HL-60/S4 (cell line): ENCODE data around the gene JTB.
"Not testable (repeated sequence)": the region's sequence is repeated elsewhere in the genome, so short reads cannot be mapped to it uniquely, and the experiment has no call there.

ENCODE experiments used
- in situ Hi-C: fragments of 300-500 bp; cut with MboI; formaldehyde crosslinking; loops from 2 replicates; pipeline ENCODE4 v1.14.3; 2022; ENCODE audit warnings: low sequenced_read_pairs

Gene JTB

DNA sequence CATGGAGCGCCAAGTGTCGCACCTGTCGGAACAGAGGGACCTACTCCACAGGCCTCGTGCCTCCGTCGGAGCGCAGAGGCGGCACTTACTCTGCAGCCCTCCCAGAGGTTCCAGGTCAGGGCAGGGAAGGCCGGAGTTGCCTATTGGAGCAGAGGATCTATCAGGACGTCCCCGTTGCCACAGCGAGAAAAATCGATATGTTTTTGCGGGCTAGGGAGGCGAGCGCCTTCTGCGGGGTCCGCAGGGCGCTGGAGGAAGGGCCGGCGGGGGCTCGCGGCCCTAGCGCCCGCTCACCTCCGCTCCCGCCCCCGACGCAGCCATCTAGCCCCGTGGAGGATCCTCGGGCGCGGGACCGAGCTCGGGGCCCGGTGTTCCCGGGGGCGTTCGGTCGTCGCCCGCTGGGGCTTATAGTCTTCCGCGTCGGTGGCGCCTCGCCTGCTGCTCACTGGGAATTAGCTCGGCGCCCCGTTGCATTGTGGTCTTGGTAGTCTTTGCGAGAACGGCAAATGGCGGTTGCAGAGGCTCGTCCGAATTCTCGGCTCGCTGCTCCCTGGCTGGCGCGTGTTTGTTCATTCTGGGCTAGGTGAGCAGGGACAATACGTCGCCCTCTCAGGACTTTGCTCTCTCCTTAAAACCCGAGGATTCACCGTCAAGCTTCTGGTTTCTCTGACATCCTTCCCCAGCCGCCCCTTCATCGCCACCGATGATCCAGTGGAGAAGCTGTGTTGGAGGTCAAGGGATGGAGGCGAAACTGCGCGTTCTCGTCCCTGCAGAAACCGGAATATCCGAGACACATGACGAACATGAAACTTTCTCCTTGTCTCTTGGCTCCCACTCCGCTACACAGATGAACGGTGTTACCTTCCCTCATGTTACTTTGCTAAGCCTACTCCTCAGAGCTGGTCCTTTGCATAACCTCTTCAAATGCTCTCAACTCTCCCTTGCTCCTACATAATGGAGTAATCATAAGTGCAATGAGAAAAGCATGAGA is at the start of gene JTB:
TSS of gene JTB (minus strand) at position 425 of the 991 bp plus-strand sequence. CDS start at position 3, 422 bp downstream.
- in situ Hi-C loops = no loop called here

DNA sequence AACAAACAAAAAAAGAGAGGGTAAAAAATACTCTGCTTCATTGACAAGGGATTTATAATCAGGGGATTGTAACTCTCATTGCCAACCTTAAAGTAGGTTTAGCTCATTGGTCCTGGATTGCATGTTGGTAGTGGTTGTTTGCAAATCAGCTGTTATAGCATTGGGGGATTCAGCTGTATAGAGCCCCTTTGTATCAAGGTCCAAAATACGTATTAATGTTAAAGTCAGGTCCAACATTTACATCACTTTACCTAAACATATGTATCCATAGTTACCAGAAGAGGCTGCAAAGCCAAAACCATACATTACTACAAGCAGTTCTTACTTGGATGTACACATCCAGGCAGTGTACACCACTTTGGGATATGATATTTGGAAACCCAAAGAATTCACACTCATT is 42.5 kb upstream of the JTB start:
- in situ Hi-C loops = no loop called here

DNA sequence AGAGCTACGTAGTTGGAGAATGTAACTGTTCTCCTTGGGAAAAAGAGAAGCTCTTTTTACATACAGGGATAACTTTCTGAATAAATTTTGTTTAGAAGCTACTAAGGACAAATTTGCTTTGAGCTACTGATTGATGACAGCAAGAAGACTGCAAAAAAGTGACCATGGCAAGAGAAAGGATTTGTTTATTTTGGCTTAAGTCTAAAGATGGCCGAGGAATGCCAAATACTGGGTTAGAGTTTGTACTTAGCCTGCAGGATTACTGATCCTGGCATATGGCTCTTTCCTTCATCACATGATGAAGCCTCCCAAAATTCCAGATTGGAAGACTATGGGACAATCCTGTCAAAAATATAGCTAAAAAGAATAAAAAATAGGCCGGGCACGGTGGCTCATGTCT is 41.8 kb upstream of the JTB start:
- in situ Hi-C loops = no loop called here

DNA sequence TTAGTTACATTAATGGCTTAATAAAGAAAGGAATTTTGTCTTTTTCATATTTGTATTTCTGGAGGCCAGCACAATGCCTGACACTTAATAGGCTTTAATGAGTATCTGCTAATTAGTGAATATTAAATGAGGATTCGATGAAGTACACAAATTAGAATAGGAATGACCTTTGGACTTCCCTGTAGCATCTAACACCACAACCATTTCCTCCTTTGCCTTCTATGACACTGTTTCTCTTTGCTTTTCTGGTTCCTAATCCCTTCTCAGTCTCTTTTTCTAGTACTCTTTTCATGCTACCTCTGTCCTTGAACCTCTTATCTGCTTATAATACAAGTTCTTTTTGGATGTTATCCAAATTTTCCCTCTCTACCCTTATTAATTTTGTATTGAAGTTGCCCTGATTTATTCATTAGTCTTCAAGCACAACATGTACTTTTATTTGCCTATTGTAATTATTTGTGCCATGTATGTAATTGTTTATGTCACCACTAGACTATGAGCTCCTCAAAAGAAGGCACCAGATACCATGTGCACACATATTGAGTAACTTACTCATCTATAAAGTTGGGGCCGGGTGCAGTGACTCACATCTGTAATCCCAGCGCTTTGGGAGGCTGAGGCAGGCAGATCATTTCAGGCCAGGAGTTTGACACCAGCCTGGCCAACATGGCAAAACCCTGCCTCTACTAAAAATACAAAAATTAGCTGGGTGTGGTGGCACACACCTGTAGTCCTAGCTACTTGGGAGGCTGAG is 36.9 kb upstream of the JTB start:
- in situ Hi-C loops = no loop called here

DNA sequence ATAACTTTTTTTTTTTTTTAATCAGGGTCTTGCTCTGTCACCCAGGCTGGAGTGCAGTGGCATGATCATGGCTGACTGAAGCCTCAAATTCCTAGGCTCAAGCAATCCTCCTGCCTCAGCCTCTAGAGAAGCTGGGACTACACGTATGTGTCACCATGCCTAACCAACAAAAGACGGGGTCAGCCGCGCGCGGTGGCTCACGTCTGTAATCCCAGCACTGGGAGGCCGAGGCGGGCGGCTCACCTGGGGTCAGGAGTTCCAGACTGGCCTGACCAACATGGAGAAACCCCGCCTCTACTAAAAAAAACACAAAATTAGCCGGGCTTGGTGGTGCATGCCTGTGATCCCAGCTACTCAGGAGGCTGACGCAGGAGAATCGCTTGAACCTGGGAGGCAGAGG is 35.1 kb upstream of the JTB start:
- in situ Hi-C loops = not testable (repeated sequence)

DNA sequence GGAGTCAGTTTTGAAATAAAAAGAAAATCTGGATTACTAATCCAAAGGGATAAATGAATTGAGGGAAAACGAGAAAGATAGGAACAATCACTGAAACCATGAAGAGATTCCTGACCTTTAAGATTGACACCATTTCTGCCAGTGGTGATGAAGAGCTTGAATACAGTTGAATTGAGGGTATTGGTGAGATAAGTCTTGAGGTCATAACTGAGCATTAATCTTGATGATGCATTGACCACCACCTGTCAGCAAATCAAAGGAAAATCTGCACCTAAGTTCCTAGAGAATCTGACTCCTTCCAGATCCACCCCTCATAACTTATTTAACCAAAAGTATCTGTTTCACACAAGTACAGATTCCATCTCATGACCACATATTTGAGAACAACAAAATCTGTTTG is 34.7 kb upstream of the JTB start:
- in situ Hi-C loops = no loop called here

DNA sequence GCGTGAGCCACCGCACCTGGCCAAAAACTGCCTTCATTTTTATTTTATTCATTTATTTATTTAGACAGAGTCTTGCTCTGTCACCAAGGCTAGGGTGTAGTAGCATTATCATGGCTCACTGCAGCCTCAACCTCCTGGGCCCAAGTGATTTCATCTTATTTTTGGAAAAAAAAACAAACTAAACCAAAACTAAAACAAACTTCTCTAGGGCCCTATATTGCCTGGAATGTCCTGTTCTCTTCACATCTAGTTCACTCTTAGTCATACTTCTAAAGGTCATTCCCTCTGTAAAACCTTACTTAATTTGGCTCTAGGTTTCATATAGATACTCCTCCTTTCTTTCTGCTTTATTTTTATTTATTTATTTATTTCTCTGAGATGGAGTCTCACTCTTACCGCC is 28.7 kb upstream of the JTB start:
- in situ Hi-C loops = no loop called here

DNA sequence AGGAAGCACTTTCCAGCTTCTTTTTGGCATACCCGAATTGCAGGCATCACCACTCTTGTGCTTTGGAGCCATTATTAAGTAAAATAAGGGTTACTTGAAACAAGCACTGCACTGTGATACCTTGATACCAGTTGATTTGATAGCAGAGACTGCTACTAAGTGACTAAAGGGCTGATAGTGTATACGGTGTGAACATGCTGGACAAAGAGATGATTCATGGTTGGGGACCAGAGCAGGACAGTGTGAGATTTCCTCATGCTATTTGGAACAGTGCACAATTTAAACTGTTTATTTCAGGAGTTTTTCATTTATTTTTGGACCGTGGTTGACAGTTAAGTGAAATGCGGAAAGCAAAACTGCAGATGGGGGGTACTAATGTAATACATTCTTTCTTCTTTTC is 22.9 kb upstream of the JTB start:
- in situ Hi-C loops = no loop called here

DNA sequence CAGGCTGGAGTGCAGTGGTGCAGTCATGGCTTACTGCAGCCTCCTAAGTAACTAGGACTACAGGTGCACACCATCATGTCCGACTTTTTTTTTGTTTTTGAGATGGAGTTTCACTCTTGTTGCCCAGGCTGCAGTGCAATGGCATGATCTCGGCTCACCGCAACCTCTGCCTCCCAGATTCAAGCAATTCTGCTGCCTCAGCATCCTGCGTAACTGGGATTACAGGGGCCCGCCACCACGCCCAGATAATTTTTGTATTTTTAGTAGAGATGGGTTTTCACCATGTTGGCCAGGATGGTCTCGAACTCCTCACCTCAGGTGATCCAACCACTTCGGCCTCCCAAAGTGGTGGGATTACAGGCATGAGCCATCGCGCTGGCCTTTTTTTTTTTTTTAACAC is 19.4 kb upstream of the JTB start:
- in situ Hi-C loops = not testable (repeated sequence)

DNA sequence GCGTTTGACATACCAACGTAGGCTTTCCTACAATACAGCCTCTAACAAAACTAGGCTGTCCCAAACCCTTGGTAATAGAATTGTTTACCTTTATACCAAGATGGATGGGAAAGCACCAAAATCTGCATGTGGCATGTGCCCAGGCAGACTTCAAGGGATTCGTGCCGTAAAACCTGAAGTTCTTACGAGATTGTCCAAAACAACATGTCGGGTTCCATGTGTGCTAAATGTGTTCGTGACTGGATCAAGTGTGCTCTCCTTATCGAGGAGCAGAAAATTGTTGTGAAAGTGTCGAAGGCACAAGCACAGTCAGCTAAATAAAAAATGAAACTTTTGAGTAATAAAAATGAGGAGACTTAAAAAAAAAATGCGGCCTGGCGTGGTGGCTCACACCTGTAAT is 18.2 kb upstream of the JTB start:
- in situ Hi-C loops = no loop called here

DNA sequence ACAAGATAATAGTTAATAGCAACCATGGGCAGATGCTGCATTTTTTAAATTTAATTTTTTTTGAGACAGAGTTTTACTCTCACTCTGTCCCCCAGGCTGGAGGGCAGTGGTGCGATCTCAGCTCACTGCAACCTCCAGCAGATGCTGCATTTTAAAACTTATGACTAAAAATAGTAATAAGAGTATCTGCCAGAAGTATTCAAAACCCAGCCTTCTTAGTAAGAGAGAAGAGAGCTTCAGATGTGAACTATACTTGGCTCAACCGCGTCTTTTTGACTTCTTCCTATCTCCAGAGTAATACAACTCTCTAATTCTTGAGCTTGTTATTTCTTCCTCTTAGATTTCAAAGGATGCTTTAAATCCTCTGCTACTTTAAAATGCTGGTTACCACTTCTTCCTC is 17.7 kb upstream of the JTB start:
- in situ Hi-C loops = no loop called here

DNA sequence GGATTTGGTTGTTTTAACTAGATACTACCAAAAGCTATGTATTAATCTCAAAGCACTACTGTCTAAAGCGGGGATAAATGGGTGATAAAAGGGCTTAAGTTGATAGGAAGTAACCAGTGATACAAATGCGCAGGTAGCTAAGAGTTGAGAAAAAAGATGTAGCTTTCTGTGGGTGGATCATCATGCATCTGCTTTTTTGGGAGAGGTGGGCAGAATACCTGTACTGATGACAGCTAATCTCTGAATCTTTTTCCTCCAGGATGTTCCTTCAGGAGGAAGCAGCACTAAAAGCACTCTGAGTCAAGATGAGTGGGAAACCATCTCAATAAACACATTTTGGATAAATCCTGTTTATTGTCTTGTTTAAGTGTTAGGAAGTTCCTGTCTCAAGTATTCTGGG is 14.3 kb upstream of the JTB start:
- in situ Hi-C loops = no loop called here

DNA sequence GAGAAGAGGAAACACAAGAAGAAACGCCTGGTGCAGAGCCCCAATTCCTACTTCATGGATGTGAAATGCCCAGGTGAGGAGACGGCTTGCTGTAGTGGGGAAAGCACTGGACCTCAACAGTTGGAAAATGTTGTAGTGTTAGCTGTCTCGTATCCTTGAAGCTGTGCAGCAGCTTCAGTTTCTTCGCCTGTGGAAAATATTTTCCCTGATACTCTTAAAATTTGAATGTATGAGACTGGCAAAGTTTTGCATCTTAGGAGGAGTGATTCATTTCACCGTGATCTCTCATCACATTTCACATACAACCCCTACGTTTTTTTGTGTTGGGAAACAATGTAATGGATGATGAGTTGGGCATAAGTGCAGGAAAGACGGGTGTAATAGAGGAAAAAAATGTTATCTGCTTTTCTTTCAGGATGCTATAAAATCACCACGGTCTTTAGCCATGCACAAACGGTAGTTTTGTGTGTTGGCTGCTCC is 13.7 kb upstream of the JTB start:
- in situ Hi-C loops = no loop called here

DNA sequence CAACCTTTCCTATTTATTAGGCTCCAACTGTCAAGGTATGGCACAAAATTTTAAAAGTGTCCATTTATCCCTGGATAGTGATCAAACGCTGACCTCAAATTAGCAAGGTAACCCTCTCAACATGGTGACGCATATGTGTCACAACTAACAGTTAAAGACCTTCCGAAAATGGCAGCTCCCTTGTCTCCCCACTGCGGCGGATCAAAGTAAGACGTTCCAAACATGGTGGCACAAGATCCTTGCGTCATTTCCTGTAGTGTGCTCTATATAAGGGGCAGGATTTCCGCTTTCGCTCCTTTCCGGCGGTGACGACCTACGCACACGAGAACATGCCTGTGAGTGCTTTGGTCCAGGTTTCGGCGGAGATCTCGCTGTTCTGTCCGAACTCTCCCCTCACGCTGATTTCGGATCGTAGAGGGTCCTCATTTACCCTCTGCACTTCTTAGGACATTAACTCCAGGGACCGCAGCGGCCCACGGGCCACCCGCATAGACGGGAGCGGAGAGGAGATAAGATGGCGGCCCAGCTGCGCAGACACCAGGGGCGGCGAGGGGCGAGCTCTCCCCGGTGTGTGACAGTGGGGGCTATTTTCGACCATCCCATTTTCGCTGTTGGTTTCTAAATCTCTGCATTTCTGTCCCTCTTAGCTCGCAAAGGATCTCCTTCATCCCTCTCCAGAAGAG is 13.1 kb upstream of the JTB start, which contains the start of gene RPS27:
TSS of gene RPS27 (plus strand) at position 295 of the 683 bp plus-strand sequence. CDS start at position 330, 35 bp downstream.
- in situ Hi-C loops = no loop called here

DNA sequence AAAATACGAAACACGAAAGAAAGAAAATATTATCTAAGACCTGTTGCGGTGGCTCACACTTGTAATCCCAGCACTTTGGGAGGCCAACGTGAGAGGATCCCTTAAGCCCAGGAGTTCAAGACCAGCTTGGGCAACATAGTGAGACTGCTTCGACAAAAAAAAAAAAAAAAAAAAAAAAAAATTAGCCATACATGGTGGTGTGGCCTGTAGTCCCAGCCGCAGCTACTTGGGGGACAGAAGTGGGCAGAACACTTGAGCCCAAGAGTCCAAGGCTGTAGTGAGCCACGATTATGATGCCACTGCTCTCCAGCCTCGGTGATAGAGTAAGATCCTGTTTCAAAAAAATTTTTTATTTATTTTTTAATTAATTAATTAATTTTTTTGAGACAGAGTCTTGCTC is 10.1 kb upstream of the JTB start:
- in situ Hi-C loops = loop anchor here (5.0 to 10.0 kb wide), 2 partner anchors 310 to 473 kb away; partner anchors contain the start of gene NPR1

DNA sequence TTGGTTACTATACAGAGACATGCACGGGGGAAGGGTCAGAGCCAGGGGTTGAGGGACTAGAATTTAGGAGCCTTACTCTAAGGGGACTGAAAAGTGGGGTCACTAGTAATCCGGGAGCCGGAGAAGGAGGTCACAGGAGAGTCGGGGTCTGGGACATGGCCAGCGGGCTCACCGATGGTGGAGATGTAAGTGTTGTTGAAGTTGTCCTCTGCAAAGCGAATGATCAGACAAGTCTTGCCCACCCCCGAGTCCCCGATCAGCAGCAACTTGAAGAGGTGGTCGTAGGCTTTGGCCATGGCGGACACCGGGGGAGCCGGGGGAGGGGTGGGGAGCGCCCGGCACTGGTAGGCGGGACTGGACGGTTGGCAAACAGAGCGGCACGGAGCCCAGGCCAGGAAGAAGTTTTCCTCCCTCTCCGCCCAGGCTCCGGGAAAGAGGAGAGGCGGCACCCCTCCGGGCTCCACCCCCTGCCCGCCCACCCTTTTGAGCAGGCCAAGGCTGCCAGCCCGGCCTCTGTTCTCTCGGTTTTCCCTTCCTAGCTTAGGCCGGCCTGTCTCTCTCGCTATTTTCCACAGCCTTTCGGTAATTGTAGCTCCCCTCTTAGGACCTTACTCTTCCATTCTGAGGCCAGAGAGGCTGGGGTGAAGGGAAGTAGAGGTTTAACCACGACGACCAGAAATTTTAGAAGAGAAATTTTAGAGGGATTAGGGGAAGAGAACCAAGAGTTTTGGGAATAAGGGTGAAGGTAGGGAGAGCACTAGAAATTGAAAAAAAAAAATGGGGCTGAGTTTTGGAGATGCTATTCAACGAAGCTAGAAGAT is 8.7 kb upstream of the JTB start, which contains the start of gene RAB13:
TSS of gene RAB13 (minus strand) at position 399 of the 821 bp plus-strand sequence. CDS start at position 296, 103 bp downstream.
- in situ Hi-C loops = loop anchor here (5.0 to 10.0 kb wide), 2 partner anchors 309 to 471 kb away; partner anchors contain the start of gene NPR1

DNA sequence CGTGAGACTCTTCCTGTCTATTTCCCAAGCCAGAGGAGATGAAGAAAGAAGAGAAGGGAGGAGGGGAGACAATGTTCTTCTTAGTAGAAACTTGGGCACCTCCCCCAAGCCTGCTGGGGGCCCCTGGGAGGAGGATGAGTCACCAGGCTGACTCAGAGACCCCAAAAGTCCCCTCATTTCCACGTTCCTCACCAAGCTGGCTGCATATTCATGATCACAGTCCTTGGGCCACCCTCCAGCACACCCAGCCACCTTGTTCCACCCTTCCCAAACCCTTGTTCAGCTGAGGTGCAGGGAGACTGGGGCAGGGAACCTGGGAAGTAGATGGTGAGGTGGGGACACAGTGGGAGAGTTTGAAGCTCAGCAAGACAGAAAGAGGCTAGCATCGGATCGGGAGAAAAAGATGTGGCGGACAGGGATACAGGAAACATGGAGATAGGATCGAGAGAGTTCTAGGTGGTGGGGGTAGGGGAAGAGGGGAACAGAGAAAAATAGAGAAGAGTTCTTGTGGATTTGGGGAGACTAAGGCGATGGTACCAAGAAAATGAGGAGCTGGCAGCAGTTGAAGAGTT is 8.0 kb upstream of the JTB start:
- in situ Hi-C loops = loop anchor here (5.0 to 10.0 kb wide), 2 partner anchors 308 to 471 kb away; partner anchors contain the start of gene NPR1

DNA sequence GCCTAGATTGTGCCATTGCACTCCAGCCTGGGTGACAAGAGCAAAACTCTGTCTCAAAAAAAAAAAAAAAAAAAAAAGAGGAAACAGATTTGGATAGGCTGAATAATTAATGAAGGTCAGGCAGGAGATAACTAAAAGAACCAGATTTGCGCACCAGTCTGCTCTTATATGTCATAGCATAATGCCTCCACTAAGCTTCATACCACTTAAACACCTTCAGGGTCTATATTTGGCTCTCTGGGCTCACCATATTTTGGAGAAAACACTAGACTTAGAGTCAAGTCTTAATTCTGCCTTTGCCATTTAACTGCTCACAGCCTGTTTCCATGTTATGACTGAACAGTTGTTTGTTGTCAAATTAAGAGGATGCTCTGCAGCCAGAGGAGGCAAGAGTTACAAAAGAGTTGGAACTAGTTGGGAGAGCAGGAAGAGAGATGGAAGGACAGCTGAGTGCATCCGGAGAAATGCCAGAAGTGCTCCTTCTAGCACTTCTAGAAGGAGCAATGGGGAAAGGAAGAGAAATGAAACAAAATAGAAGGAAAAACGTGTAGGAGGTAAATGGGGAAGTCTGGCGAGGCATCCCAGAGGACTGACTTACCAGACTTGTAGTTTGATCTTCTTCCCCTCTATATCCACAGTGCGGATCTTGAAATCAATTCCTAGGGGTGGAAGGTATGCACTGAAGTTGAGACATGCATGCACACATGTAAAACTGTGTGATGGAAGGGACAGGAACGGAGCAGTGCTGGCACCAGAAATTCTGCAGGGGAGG is 6.8 kb upstream of the JTB start:
- in situ Hi-C loops = loop anchor here (10.0 kb wide), 1 partner anchor 470 kb away; no protein-coding TSS in a partner anchor

DNA sequence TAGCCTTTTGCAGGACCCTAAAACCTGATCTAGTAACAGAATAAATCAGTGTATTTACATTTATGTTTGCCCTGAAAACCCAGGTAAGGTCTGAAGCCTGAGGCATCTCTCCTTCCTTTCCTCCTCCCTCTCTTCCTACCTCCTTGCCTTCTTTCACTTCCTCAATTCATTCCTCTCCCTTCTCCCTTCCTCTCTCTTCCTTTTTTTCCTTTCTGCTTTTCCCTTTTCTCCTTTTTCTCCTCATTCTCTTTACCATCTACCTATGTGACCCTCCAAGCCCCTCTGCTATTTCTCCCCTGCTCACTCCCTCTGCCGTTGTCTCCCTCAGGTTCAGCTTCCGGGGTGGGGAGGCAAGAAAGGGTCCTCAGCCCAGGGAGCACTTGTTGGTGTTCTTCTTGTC is 4.3 kb upstream of the JTB start:
- in situ Hi-C loops = loop anchor here (10.0 kb wide), 1 partner anchor 467 kb away; no protein-coding TSS in a partner anchor
